HCT116 (cell line): ENCODE results near the gene CASP10. TPM values are rescaled to one million over a fixed set of nuclear protein-coding genes. Genes with fewer than 3 reads are reported as not detected.

Experiments used
- ATAC-seq: fragments of 200-7000 bp; cut with Tn5 transposase; 2 replicates; pipeline ENCODE4 v1.9.1; 2020; ENCODE audit warnings: mild to moderate bottlenecking, moderate library complexity
- BruUV-seq: library from RNA; stranded (reverse); fragments of 400-500 nt; replicated peaks from 2 replicates; lab custom pipeline; 2021; lab: Mats Ljungman, UMichigan
- CTCF ChIA-PET: fragments of 300-600 bp; sonication (Branson Sonifier 250); formaldehyde crosslinking; loops from one replicate; lab custom pipeline; 2021; ENCODE audit warnings: antibody characterized with exemption; lab: Charles Lee
- POLR2A ChIA-PET: fragments of 300-600, 350-600 bp; sonication (Branson Sonifier 250); formaldehyde crosslinking; loops from one replicate; lab custom pipeline; 2021; ENCODE audit warnings: antibody characterized with exemption; lab: Charles Lee
- RAD21 ChIA-PET, 2 experiments: fragments of 300-600 bp; sonication (Branson Sonifier 250); formaldehyde crosslinking; loops; one replicate each; lab custom pipeline; 2023; ENCODE audit warnings: low total read pairs in 2 of 2; ENCODE audit not compliant: uncharacterized antibody in 2 of 2, unreplicated experiment in 2 of 2, low non-redundant PET in 1 of 2; lab: Charles Lee
- DNase-seq: peaks from one replicate; pipeline ENCODE4 v3.0.0-alpha.2; 2010; ENCODE audit warnings: low read depth, low spot score
- H2AFZ ChIP-seq: fragments of 200-600 bp; shearing (Covaris generic), sonication (generic); 2 replicates; pipeline ENCODE4 v1.6.1; 2017; ENCODE audit warnings: low read depth, mixed run types, mixed read lengths, antibody characterized with exemption, low read length; ENCODE audit not compliant: poor library complexity, severe bottlenecking
- H3K27ac ChIP-seq: 2 replicates; pipeline ENCODE4 v1.5.1; 2012; ENCODE audit warnings: low read depth, low read length
- H3K27me3 ChIP-seq: fragments of 200-600 bp; sonication (generic); 2 replicates; pipeline ENCODE4 v1.6.1; 2016; ENCODE audit warnings: mixed run types, low read length, mixed read lengths; ENCODE audit not compliant: insufficient read depth
- H3K36me3 ChIP-seq, 2 experiments: fragments of 200-500 bp in 1 of 2; fragments of 200-600 bp in 1 of 2; sonication (Bioruptor generic) in 1 of 2; sonication (generic) in 1 of 2; 2 replicates each; pipeline versions ENCODE4 v1.5.1 to v1.6.1; 2014 to 2016; ENCODE audit warnings: low read length in 2 of 2, inconsistent platforms in 1 of 2, mixed read lengths in 1 of 2, mixed run types in 1 of 2; ENCODE audit not compliant: insufficient read depth in 2 of 2, control insufficient read depth in 1 of 2
- H3K4me1 ChIP-seq, 2 experiments: fragments of 200-600 bp in 1 of 2; sonication (generic) in 1 of 2; 2 replicates each; pipeline versions ENCODE4 v1.5.1 to v1.6.1; 2012 to 2017; ENCODE audit warnings: low read length in 2 of 2, inconsistent platforms in 1 of 2, mild to moderate bottlenecking in 1 of 2, mixed read lengths in 1 of 2, mixed run types in 1 of 2, moderate library complexity in 1 of 2; ENCODE audit not compliant: insufficient read depth in 2 of 2, control insufficient read depth in 1 of 2
- H3K4me2 ChIP-seq: fragments of 200-600 bp; sonication (generic); 2 replicates; pipeline ENCODE4 v1.6.1; 2017; ENCODE audit warnings: mixed run types, low read length, mixed read lengths
- H3K4me3 ChIP-seq, 2 experiments: fragments of 200-600 bp in 1 of 2; sonication (generic) in 1 of 2; replicated peaks in 1 of 2; 2 replicates each; pipeline ENCODE4 v1.5.1; 2011 to 2016; ENCODE audit warnings: low read length in 2 of 2, control low read depth in 1 of 2, low read depth in 1 of 2, mild to moderate bottlenecking in 1 of 2, mixed read lengths in 1 of 2, mixed run types in 1 of 2
- H3K79me2 ChIP-seq: fragments of 200-600 bp; sonication (generic); 2 replicates; pipeline ENCODE4 v1.6.1; 2017; ENCODE audit warnings: mild to moderate bottlenecking, mixed run types, low read length, moderate library complexity, mixed read lengths; ENCODE audit not compliant: insufficient read depth
- H3K9ac ChIP-seq: fragments of 200-600 bp; sonication (generic); 2 replicates; pipeline ENCODE4 v1.6.1; 2016; ENCODE audit warnings: low read length, mixed read lengths
- H3K9me2 ChIP-seq: fragments of 200-600 bp; sonication (generic), shearing (Covaris generic); 2 replicates; pipeline ENCODE4 v1.6.1; 2017; ENCODE audit warnings: mixed run types, mild to moderate bottlenecking, moderate library complexity; ENCODE audit not compliant: insufficient read depth
- H3K9me3 ChIP-seq, 2 experiments: fragments of 200-500 bp in 1 of 2; fragments of 200-600 bp in 1 of 2; sonication (Bioruptor generic) in 1 of 2; sonication (generic) in 1 of 2; 2 replicates each; pipeline ENCODE4 v1.6.1; 2014 to 2017; ENCODE audit warnings: low read length in 2 of 2, mixed read lengths in 2 of 2, inconsistent platforms in 1 of 2, low read depth in 1 of 2, mild to moderate bottlenecking in 1 of 2, mixed run types in 1 of 2, moderate library complexity in 1 of 2; ENCODE audit not compliant: control insufficient read depth in 1 of 2, insufficient read depth in 1 of 2
- H4K20me1 ChIP-seq: fragments of 200-600 bp; sonication (generic), shearing (Covaris generic); 2 replicates; pipeline ENCODE4 v1.6.1; 2017; ENCODE audit warnings: mixed run types, mild to moderate bottlenecking, moderate library complexity; ENCODE audit not compliant: insufficient read depth
- CTCF ChIP-seq, 3 experiments: fragments of 200-600 bp in 1 of 3; sonication (generic) in 1 of 3; IDR thresholded peaks in 2 of 3; conservative IDR thresholded peaks in 1 of 3; 2 replicates each; pipeline ENCODE4 v1.5.1; 2012 to 2017; ENCODE audit warnings: low read depth in 2 of 3, low read length in 2 of 3, antibody characterized with exemption in 1 of 3, borderline replicate concordance in 1 of 3, control low read depth in 1 of 3, mild to moderate bottlenecking in 1 of 3, mixed read lengths in 1 of 3, mixed run types in 1 of 3, moderate library complexity in 1 of 3; ENCODE audit not compliant: insufficient read depth in 1 of 3
- EZH2 ChIP-seq: fragments of 200-600 bp; sonication (generic); IDR thresholded peaks from 2 replicates; pipeline ENCODE4 v1.6.1; 2017; ENCODE audit warnings: antibody characterized with exemption, mixed run types
- EZH2phosphoT487 ChIP-seq: fragments of 200-600 bp; IDR thresholded peaks from 2 replicates; pipeline ENCODE4 v1.6.1; 2018; ENCODE audit warnings: antibody characterized with exemption, borderline replicate concordance
- POLR2A ChIP-seq: IDR thresholded peaks from 2 replicates; pipeline ENCODE4 v1.7.0; 2011; ENCODE audit warnings: borderline replicate concordance; ENCODE audit not compliant: insufficient read depth, insufficient read length; ENCODE audit errors: extremely low read depth
- SIN3A ChIP-seq: IDR thresholded peaks from 2 replicates; pipeline ENCODE4 v1.6.1; 2012; ENCODE audit warnings: low read depth
- SRF ChIP-seq: IDR thresholded peaks from 2 replicates; pipeline ENCODE4 v1.6.1; 2012; ENCODE audit warnings: low read depth
- TCF7L2 ChIP-seq: IDR thresholded peaks from 2 replicates; pipeline ENCODE4 v1.7.0; 2011; ENCODE audit warnings: borderline replicate concordance, inconsistent platforms; ENCODE audit not compliant: insufficient read depth, insufficient read length; ENCODE audit errors: extremely low read depth
- YY1 ChIP-seq: IDR thresholded peaks from 2 replicates; pipeline ENCODE4 v1.6.1; 2011; ENCODE audit warnings: low read length, low read depth, moderate library complexity, mild to moderate bottlenecking; ENCODE audit not compliant: insufficient replicate concordance; ENCODE audit errors: extremely low read depth
- intact Hi-C: fragments of 100-400 bp; cut with micrococcal nuclease; formaldehyde crosslinking; loops from 2 replicates; pipeline ENCODE4 v1.10.0; 2022
- total RNA-seq: library from RNA; stranded (reverse); gene quantifications from one replicate; pipeline ENCODE4 v1.2.1, GENCODE V29; 2021; ENCODE audit not compliant: unreplicated experiment

CASP10 gene
- total RNA-seq, 1 experiment from 2014 or later, result 2.6 TPM

GRCh38 chr2:201242571-201243277 is 59.8 kb downstream of the CASP10 start:
- CTCF ChIA-PET, result interaction anchor here (1.0 kb wide), 1 partner anchor 10 kb away, joined by 4 read pairs; no protein-coding TSS in a partner anchor
- no peaks in the 10 kb centered on the region for H4K20me1 ChIP-seq
- no peak overlapping the region for H3K27ac ChIP-seq
- POLR2A ChIA-PET, result interaction anchor here (1.1 kb wide), 1 partner anchor 9 kb away, joined by 4 read pairs; no protein-coding TSS in a partner anchor
- no peak for DNase-seq
- H3K79me2 ChIP-seq, result peaks cover 4% of the 10 kb centered on the region; the same call in 1 of the 2 replicates
- no TSS peak for BruUV-seq
- H3K9ac ChIP-seq, result no peak overlapping the region
- no peaks in the 10 kb centered on the region for H3K4me1 ChIP-seq
- ATAC-seq, result no peak
- 0 out of 4 replicates have a peak, but pooled peaks cover 0 to 7% of the 10 kb centered on the region in 2 experiments for H3K9me3 ChIP-seq
- H3K9me2 ChIP-seq, result no peaks in the 10 kb centered on the region
- no peaks in the 10 kb centered on the region for H3K27me3 ChIP-seq
- no peak overlapping the region for H3K4me2 ChIP-seq
- no peak overlapping the region for H3K4me3 ChIP-seq
- intact Hi-C loops, result no loop called here
- peaks cover 14 to 29% of the 10 kb centered on the region in 2 experiments for H3K36me3 ChIP-seq
- H2AFZ ChIP-seq, result no peak overlapping the region
- RAD21 ChIA-PET, result no interaction called here
- TF ChIP-seq EZH2 (no peak), SIN3A (no peak), TCF7L2 (no peak), POLR2A (no peak), CTCF (IDR thresholded peaks at IDR 0.05 in 2 of 3, conservative IDR thresholded peaks at IDR 0.05 in 1 of 3; ENCODE audit: borderline replicate concordance in 1 of 3, insufficient read depth in 1 of 3, low read depth in 2 of 3, low read length in 2 of 3) (no peak), EZH2phosphoT487 (no peak), SRF (no peak), YY1 (no peak)
- TF ChIP-seq, all 23 proteins: peak for 0
